NT2/D1 (cell line): ENCODE data around the gene AKR1A1.

Experiments
- DNase-seq: peaks from one replicate; pipeline ENCODE4 v3.0.0-alpha.2; 2011; ENCODE audit warnings: low read depth, low spot score
- H3K27me3 ChIP-seq: 2 replicates; pipeline ENCODE4 v1.6.0; 2011; ENCODE audit warnings: mild to moderate bottlenecking; ENCODE audit not compliant: insufficient read length, insufficient read depth
- H3K36me3 ChIP-seq: 2 replicates; pipeline ENCODE4 v1.6.1; 2011; ENCODE audit warnings: mild to moderate bottlenecking, low read length, mixed read lengths; ENCODE audit not compliant: insufficient read depth, insufficient read length
- H3K4me1 ChIP-seq: 2 replicates; pipeline ENCODE4 v1.5.1; 2011; ENCODE audit not compliant: insufficient read depth, insufficient read length
- H3K4me3 ChIP-seq: 2 replicates; pipeline ENCODE4 v1.5.1; 2011; ENCODE audit warnings: low read depth; ENCODE audit not compliant: insufficient read length
- H3K9ac ChIP-seq: 2 replicates; pipeline ENCODE4 v1.6.0; 2011; ENCODE audit warnings: low read depth; ENCODE audit not compliant: insufficient read length
- H3K9me3 ChIP-seq: 2 replicates; pipeline ENCODE4 v1.5.1; 2011; ENCODE audit warnings: mild to moderate bottlenecking, low read length; ENCODE audit not compliant: insufficient read depth
- SUZ12 ChIP-seq: IDR thresholded peaks from 2 replicates; pipeline ENCODE4 v1.6.1; 2011; ENCODE audit not compliant: insufficient read length, insufficient read depth; ENCODE audit errors: extremely low read depth
- YY1 ChIP-seq: IDR thresholded peaks from 2 replicates; pipeline ENCODE4 v1.6.1; 2011; ENCODE audit not compliant: insufficient read length, insufficient read depth
- ZNF274 ChIP-seq: IDR thresholded peaks from 2 replicates; pipeline ENCODE4 v1.6.1; 2011; ENCODE audit warnings: mild to moderate bottlenecking, low read depth, low read length

Gene AKR1A1

DNA sequence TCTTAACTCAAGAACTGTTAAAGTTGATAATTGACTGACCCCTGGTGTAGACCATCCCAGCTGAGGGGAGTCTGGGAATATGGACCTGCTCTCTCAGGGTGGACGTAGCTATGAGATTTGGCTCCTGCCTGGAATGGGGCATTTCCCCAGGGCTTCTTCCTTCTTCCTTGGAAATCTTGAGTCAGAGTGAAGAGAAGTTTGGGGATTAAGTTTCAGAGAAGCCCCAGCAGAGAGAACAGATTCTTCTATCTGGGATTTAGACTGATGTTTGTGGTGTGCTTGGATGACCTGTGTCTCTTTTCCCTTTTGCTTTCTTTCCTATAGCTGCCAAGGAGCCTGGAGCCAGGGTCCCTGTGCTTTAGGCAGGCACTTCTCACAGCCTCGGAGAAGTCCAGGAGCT, 13.2 kb downstream of the AKR1A1 start:
- no peak for TF ChIP-seq SUZ12
- TF ChIP-seq YY1 = no peak
- TF ChIP-seq ZNF274 = no peak
- Histone ChIP-seq H3K4me1 (peaks cover 4% of the 10 kb centered on the region), H3K36me3 (peaks cover 86% of the 10 kb centered on the region), H3K27me3 (no peaks in the 10 kb centered on the region), H3K4me3 (no peak overlapping the region), H3K9ac (no peak overlapping the region), H3K9me3 (no peaks in the 10 kb centered on the region)
- no peak for DNase-seq

DNA sequence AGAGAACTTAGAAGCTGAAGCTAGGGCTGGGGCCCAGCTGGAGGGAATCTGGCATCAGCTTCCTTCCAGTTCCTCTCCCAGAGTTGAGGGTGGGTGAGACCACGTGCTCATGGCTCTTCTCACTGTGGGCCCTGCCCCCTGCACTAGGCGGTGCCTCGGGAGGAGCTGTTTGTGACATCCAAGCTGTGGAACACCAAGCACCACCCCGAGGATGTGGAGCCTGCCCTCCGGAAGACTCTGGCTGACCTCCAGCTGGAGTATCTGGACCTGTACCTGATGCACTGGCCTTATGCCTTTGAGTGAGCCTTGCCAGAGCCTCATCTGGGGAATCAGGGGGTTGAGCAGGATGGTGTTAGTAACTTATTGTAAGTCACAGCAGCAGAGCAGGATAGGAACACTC, 16.1 kb downstream of the AKR1A1 start:
- Histone ChIP-seq H3K4me1 (peaks cover 4% of the 10 kb centered on the region), H3K4me3 (no peak overlapping the region), H3K27me3 (no peaks in the 10 kb centered on the region), H3K9me3 (no peaks in the 10 kb centered on the region), H3K9ac (no peak overlapping the region), H3K36me3 (peaks cover 90% of the 10 kb centered on the region)
- DNase-seq = no peak
- TF ChIP-seq YY1 (no peak), SUZ12 (no peak), ZNF274 (no peak)

DNA sequence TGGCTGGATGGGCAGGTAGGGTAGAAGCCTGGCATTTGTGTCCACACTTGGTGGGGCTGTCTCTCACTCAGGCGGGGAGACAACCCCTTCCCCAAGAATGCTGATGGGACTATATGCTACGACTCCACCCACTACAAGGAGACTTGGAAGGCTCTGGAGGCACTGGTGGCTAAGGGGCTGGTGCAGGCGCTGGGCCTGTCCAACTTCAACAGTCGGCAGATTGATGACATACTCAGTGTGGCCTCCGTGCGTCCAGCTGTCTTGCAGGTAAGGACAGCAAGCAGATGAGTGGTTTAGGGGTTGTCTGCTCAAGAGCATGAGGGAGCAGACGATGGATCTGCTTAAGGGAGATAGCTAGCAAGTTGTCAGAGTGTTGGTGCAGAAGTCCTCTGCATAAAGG, 17.3 kb downstream of the AKR1A1 start:
- TF ChIP-seq SUZ12 (no peak), YY1 (no peak), ZNF274 (no peak)
- no peaks in the 10 kb centered on the region for H3K27me3 ChIP-seq
- H3K9me3 ChIP-seq = no peaks in the 10 kb centered on the region
- H3K9ac ChIP-seq = no peak overlapping the region
- H3K4me1 ChIP-seq = peaks cover 4% of the 10 kb centered on the region
- no peak for DNase-seq
- H3K36me3 ChIP-seq = peaks cover 82% of the 10 kb centered on the region
- no peak overlapping the region for H3K4me3 ChIP-seq

DNA sequence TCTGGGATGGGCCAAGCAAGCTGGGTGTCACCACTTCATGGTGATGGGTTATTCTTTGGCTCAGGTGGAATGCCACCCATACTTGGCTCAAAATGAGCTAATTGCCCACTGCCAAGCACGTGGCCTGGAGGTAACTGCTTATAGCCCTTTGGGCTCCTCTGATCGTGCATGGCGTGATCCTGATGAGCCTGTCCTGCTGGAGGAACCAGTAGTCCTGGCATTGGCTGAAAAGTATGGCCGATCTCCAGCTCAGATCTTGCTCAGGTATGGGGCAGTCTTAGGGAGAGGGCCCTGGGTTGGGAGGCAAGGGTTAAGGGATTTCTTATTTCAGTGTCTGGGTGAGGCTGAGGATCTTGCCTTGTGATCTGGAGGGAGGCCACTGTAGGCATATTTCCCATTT, 17.8 kb downstream of the AKR1A1 start:
- H3K4me1 ChIP-seq = peaks cover 4% of the 10 kb centered on the region
- H3K27me3 ChIP-seq = no peaks in the 10 kb centered on the region
- peaks cover 78% of the 10 kb centered on the region for H3K36me3 ChIP-seq
- no peak overlapping the region for H3K4me3 ChIP-seq
- DNase-seq = no peak
- no peak overlapping the region for H3K9ac ChIP-seq
- no peak for TF ChIP-seq ZNF274
- TF ChIP-seq YY1 = no peak
- no peak for TF ChIP-seq SUZ12
- H3K9me3 ChIP-seq = no peaks in the 10 kb centered on the region

DNA sequence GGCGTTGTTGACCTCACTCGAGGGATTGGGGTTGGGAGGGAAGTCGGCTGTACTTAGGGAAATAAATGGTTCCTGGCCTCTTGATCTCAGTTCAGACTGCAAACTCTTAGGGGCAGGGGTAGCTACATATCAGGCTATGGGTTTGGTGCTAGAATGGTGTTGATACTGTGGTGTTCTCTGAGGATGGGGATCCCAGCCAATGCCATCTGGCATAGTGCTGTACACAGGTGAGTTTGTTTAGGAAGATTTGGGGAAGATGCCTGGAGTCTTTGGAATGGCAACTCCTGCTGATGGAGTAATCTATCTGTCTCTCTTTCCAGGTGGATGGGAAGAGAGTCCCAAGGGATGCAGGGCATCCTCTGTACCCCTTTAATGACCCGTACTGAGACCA, 18.9 kb downstream of the AKR1A1 start:
- Histone ChIP-seq H3K36me3 (peaks cover 67% of the 10 kb centered on the region), H3K9ac (no peak overlapping the region), H3K27me3 (no peaks in the 10 kb centered on the region), H3K9me3 (no peaks in the 10 kb centered on the region), H3K4me1 (peaks cover 4% of the 10 kb centered on the region), H3K4me3 (no peak overlapping the region)
- DNase-seq = no peak
- TF ChIP-seq SUZ12 = no peak

DNA sequence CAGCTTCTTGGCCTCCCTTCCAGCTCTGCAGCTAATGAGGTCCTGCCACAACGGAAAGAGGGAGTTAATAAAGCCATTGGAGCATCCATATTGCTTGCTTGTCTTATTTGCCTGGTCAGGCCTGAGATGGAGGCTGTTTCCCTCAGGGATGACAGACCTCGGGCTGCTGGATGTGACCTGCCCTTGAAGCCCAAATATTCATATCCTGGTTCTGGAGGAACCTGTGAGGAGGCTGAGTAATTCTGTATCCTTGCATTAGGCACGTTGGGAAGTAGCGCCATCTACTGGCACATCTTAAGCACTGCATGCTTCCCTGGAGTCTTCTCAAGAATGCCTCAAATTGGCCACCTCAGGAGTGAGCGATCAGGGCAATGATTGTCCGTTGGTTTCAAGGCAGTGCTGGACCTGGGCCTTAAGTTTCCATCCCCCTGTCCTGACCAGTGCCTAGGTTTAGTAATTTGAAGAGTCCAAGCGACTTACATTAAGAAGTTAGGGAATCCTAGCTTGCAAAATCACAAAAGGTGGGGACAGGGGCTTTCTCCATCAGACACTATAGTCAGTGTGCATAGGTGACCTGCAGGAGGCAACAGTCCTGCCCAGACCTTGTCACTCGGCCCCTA, 19.4 kb downstream of the AKR1A1 start:
- no peak overlapping the region for H3K9ac ChIP-seq
- H3K4me3 ChIP-seq = no peak overlapping the region
- H3K27me3 ChIP-seq = no peaks in the 10 kb centered on the region
- H3K4me1 ChIP-seq = peaks cover 4% of the 10 kb centered on the region
- peaks cover 67% of the 10 kb centered on the region for H3K36me3 ChIP-seq
- no peak for TF ChIP-seq SUZ12
- TF ChIP-seq YY1 = no peak
- no peak for TF ChIP-seq ZNF274
- H3K9me3 ChIP-seq = no peaks in the 10 kb centered on the region
- DNase-seq = peak; percentile 84

DNA sequence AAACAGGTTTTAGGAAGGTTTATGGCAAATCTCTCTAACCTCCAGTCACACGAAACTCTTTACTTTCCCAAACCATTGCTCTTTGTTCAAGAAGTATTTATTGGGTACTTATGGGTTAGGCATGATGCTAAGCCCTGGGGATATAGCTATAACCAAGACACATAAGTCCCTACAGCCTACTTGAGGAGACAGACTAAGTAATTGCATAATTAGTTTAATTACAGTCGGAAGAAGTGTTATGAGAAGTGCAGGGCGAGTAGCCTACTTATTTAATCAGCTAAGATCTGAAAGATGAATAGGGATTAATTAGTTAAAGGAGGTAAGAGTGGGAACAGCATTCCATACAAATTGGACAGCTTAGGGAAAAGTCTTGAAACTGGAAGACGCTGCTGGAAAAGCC, 20.0 kb downstream of the AKR1A1 start:
- H3K36me3 ChIP-seq = peaks cover 64% of the 10 kb centered on the region
- no peak for DNase-seq
- no peak overlapping the region for H3K4me3 ChIP-seq
- H3K9ac ChIP-seq = no peak overlapping the region
- H3K9me3 ChIP-seq = no peaks in the 10 kb centered on the region
- H3K27me3 ChIP-seq = no peaks in the 10 kb centered on the region
- H3K4me1 ChIP-seq = peaks cover 4% of the 10 kb centered on the region
- TF ChIP-seq YY1 (no peak), SUZ12 (no peak), ZNF274 (no peak)

DNA sequence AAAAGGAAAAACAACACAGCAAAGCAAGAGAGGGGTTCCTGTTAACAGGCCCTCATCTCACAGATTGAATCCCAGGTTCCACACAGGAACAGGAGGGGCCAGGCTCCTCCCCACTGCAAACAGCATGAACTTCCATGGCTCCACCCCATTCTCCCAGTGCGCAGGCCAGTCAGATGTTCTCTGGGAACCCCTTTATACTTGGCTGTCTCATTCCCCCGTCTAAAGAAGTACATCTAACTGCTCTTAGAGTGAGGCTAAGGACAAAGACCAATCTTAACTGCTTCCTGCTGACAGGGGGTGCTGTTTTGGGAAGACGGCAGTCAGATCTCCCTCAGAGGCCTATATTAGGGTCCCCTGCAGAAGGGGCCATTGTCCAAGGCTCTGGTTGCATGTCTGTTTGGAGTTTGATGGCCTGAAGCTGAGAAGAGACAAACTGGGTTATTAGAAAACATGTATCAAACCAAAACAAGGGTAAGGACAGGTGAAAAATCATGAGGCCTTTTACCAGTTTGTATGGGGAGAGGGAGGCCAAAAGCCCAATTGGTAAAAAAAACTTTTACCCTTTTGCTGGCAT, 22.7 kb downstream of the AKR1A1 start:
- H3K36me3 ChIP-seq = peaks cover 38% of the 10 kb centered on the region
- no peak overlapping the region for H3K9ac ChIP-seq
- no peak for TF ChIP-seq SUZ12
- TF ChIP-seq YY1 = no peak
- TF ChIP-seq ZNF274 = no peak
- no peaks in the 10 kb centered on the region for H3K27me3 ChIP-seq
- H3K9me3 ChIP-seq = no peaks in the 10 kb centered on the region
- H3K4me3 ChIP-seq = no peak overlapping the region
- H3K4me1 ChIP-seq = no peaks in the 10 kb centered on the region
- DNase-seq = no peak
